ENCODE results near the gene DAB2IP.

- no peak for TF ChIP-seq TAF1 (IDR thresholded peaks at IDR 0.05; ENCODE audit: low read depth)
- TF ChIP-seq CTCF (IDR thresholded peaks at IDR 0.05; ENCODE audit: poor library complexity, severe bottlenecking): no peak
These were observed 23.0 kb upstream of the DAB2IP start for GRCh38 chr9:121628401-121628800.

All from neural cell (in vitro differentiated cells).